ENCODE results near the gene DUOX1. TPM values are rescaled to one million over a fixed set of nuclear protein-coding genes. Genes with fewer than 3 reads are reported as not detected.

DUOX1 gene
- total RNA-seq, 2 donors from 2014 or later = 0.26 to 0.66 TPM

GRCh38 chr15:45151998-45152828 is 22.4 kb downstream of the DUOX1 start:
- 94 to 95% methylated on average over 36 of the region's 36 CpGs for WGBS, 2 donors
- intact Hi-C loops (cut with DNase I) = no loop called here

GRCh38 chr15:45155739-45156138 is 25.9 kb downstream of the DUOX1 start:
- TF ChIP-seq POLR2A (IDR thresholded peaks at IDR 0.05) (no peak), CTCF (IDR thresholded peaks at IDR 0.05) (no peak)
- ATAC-seq = no peak
- Histone ChIP-seq H3K4me1 (no peaks in the 10 kb centered on the region), H3K4me3 (no peak overlapping the region), H3K36me3 (replicated peaks in 1 of 2; ENCODE audit: insufficient read depth in 1 of 2, low read depth in 2 of 2) (no peaks in the 10 kb centered on the region), H3K27me3 (no peaks in the 10 kb centered on the region), H3K27ac (no peak overlapping the region), H3K9me3 (no peaks in the 10 kb centered on the region)
- intact Hi-C loops (cut with DNase I) = no loop called here
- DNase-seq = no peak
- 73 to 94% methylated on average over 8 of the region's 8 CpGs for WGBS, 2 donors

More at GRCh38 chr15:45151998-45152828, 22.4 kb downstream of the DUOX1 start:
- Histone ChIP-seq H3K27me3 (no peaks in the 10 kb centered on the region), H3K4me3 (no peak overlapping the region), H3K27ac (no peak overlapping the region), H3K4me1 (no peaks in the 10 kb centered on the region), H3K36me3 (replicated peaks in 1 of 2; ENCODE audit: insufficient read depth in 1 of 2, low read depth in 2 of 2) (no peaks in the 10 kb centered on the region), H3K9me3 (no peaks in the 10 kb centered on the region)
- DNase-seq (no peak), ATAC-seq (no peak)
- TF ChIP-seq CTCF (IDR thresholded peaks at IDR 0.05) = no peak
- TF ChIP-seq POLR2A (IDR thresholded peaks at IDR 0.05) = no peak

GRCh38 chr15:45156744-45157455 is 27.1 kb downstream of the DUOX1 start:
- TF ChIP-seq CTCF (IDR thresholded peaks at IDR 0.05) (no peak), POLR2A (IDR thresholded peaks at IDR 0.05) (no peak)
- Histone ChIP-seq H3K27ac (no peak overlapping the region), H3K9me3 (no peaks in the 10 kb centered on the region), H3K4me3 (no peak overlapping the region), H3K36me3 (replicated peaks in 1 of 2; ENCODE audit: insufficient read depth in 1 of 2, low read depth in 2 of 2) (no peaks in the 10 kb centered on the region), H3K27me3 (no peaks in the 10 kb centered on the region), H3K4me1 (no peaks in the 10 kb centered on the region)
- ATAC-seq = no peak
- WGBS, 2 donors = 79 to 86% methylated on average over 5 to 7 of the region's 7 CpGs
- DNase-seq = no peak
- intact Hi-C loops (cut with DNase I) = no loop called here

- ATAC-seq = no peak
- no peak overlapping the region for H3K4me3 ChIP-seq
Observed at GRCh38 chr15:45157974-45158373, 28.2 kb downstream of the DUOX1 start.

More at GRCh38 chr15:45157974-45158373, 28.2 kb downstream of the DUOX1 start:
- Histone ChIP-seq H3K27me3 (no peaks in the 10 kb centered on the region), H3K36me3 (replicated peaks in 1 of 2; ENCODE audit: insufficient read depth in 1 of 2, low read depth in 2 of 2) (no peaks in the 10 kb centered on the region), H3K27ac (no peak overlapping the region), H3K4me1 (peaks cover 5% of the 10 kb centered on the region), H3K9me3 (no peaks in the 10 kb centered on the region)
- TF ChIP-seq POLR2A (IDR thresholded peaks at IDR 0.05) (no peak), CTCF (IDR thresholded peaks at IDR 0.05) (no peak)
- DNase-seq = no peak
- WGBS, 2 donors = 74 to 92% methylated on average over 1 of the region's 1 CpG
- intact Hi-C loops (cut with DNase I) = no loop called here
